GM21528 (cell line): ENCODE measurements around the gene DLG2.
"Not testable (repeated sequence)": the region's sequence is repeated elsewhere in the genome, so short reads cannot be mapped to it uniquely, and the experiment has no call there.

ENCODE experiments used
- ATAC-seq: cut with Tn5 transposase; IDR thresholded peaks from one replicate; pipeline ENCODE4 v1.9.1; 2021; ENCODE audit warnings: mild to moderate bottlenecking, moderate library complexity; ENCODE audit not compliant: unreplicated experiment, low FRiP score

DLG2 gene

GRCh38 chr11:83493917-83494316 lies 2133.2 kb downstream of the DLG2 start:
- no peak for ATAC-seq

- no peak for ATAC-seq
Measured at GRCh38 chr11:83493034-83493433, 2134.1 kb downstream of the DLG2 start.

GRCh38 chr11:83483808-83484207 lies 2143.3 kb downstream of the DLG2 start:
- ATAC-seq = no peak

GRCh38 chr11:83480811-83481210 lies 2146.3 kb downstream of the DLG2 start:
- no peak for ATAC-seq

GRCh38 chr11:83480251-83480650 lies 2146.9 kb downstream of the DLG2 start:
- ATAC-seq = no peak

GRCh38 chr11:83477772-83478171 lies 2149.4 kb downstream of the DLG2 start:
- ATAC-seq = no peak

GRCh38 chr11:83475760-83476159 lies 2151.4 kb downstream of the DLG2 start:
- ATAC-seq = no peak

DNA sequence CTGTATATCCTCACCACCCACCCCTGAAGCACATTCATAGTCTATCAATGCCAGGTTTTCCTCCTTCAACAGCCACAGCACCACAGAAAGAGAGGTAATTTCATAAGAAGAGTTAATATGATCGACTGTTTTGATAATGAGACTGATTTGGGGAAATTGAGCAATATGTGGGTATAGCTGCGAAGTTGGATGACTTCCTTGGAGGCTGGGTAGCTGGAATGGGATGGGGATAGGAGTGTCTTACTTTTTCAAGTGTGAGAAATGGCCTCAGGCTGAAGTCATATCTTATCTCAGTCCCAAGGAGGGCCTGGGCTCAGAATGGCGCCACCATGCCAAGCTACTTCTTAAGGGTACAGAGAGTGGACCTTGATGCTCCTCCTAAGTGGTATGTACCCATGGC lies 2153.4 kb downstream of the DLG2 start:
- ATAC-seq = no peak

DNA sequence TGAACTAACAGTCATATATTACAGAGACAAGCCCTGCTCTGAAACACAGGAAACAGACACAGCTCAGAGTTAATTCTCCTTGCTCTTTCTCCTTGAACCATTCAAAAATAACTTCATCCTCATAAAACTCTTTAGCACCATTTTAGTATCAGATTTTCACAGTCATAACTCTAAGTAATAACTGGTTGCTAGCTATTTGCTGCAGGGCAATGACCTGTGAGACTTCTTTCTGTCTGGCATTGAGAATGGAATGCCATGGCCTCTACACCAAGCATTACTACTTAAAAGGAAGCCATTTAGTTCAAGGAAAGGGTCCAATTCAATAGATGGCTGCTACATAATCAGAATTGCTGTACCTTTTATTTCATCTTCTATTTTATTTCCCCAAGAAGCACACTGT lies 2154.3 kb downstream of the DLG2 start:
- no peak for ATAC-seq

DNA sequence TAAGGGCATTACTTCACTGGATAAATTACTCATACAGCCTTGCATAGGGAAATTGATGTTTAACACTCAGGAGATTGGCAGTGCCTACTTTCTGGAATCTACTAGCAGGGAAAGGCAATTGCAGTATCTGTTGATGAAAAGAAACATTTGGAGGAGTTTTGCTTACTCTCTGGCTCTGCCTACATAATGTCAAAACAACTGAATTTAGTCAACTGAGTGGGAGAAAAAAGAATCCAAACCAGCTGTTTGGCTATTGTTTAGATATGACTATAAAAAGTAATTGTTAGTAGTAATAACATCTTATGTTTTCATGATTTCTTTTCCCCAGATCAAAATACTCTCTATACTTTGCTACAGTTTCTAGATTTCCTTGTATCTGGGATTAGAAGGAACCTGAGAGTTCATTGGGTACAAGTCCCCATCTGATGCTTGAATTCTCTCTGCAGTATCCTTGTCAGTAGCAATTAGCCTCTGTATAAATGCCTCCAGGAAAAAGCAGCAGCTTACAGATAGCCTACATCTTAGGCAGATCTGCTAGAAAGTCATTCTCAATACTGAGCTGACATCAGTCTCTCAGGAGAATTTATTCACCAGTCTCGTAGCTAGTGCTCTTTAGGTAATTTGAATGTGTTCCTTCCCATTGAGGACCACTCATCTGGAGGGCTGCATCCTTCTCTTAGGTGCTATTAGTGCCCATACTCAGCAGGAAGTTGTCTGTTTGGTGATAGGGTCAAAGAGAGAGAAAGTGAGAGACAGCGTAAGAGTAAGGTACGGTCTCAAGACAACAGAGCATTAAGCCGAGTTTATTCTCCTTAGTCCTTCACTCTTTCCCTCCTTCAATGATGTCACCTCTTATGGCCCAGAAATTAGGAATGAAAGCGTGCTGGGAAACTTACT lies 2155.1 kb downstream of the DLG2 start:
- ATAC-seq = no peak

- ATAC-seq = no peak
Measured at GRCh38 chr11:83467837-83468236, 2159.3 kb downstream of the DLG2 start.

DNA sequence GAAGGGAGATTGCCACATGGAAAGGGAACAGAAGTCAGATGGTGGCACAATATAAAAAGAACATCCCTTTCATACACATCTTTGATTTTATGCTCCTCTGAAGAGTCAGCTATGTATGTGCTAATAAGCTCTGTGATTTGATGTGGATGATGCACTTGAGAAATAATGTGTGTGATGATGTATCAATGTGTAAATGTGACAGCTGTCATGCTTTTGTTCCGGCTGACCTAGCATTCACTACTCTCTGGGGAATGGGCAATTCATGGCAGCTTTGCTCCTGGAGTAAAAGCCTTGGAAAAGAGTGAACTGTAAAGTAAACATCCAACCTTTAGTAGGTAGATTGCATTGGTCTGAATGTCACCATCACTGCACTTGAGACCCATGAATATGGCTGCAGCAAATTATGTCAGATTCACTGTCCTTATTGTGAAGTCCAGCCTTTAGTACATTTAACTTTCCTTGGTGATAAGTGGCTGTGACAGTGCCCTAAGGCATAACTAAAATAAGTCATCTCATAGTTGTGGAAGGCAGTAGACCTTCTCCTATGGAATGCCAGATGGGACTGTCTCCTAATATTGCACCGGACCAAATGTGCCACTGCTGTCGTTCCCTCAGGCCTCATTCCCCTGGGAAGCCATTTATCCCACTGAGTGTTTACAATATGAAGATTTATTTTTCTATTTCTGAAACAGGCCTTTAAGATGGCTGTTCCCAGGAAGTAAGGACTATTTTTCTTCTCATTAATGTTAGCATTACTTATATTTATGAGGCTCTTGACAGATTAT lies 2162.8 kb downstream of the DLG2 start:
- no peak for ATAC-seq

DNA sequence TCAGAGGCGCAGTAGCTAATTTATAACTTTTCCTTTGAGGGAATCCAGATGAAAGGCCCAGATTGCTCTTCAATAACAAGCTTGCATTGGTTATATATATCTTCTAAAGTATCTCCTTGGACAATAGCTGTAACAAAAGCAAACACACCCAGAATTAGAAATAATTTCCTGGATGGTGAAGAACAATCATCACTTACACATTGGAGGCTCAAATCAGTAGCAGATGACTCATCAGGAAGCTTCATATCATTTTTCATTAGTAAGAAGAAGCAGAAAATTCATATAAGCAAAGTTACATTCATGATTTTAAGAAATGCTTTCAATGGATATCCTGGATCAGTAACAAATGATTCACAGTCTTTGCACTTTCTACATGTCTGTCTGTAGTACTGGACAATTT lies 2167.3 kb downstream of the DLG2 start:
- ATAC-seq = no peak

GRCh38 chr11:83456566-83456965 lies 2170.6 kb downstream of the DLG2 start:
- no peak for ATAC-seq

DNA sequence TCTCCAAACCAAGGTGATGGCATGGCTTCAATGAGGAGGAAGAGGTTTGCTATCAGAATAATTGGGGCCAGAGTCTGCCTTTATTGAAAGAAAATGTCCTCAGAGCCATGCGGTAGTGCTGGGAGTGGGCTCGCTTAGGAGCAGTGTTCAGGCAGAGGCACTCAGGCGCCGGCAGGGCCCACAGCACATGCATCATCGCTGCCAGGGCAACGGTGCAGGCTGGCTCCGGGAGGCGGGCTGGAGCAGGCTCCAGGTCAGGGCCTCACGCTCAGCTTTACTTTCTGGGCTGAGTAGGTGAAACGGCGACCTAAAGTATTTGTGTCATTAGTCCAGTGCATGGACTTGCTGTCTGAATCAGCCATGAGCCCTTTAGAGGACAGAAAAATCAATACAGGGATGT lies 2171.1 kb downstream of the DLG2 start:
- no peak for ATAC-seq

GRCh38 chr11:83455356-83455755 lies 2171.8 kb downstream of the DLG2 start:
- ATAC-seq = no peak

GRCh38 chr11:83454674-83455073 lies 2172.5 kb downstream of the DLG2 start:
- no peak for ATAC-seq

GRCh38 chr11:83449338-83449913 lies 2177.7 kb downstream of the DLG2 start:
- no peak for ATAC-seq

GRCh38 chr11:83448686-83449085 lies 2178.5 kb downstream of the DLG2 start:
- ATAC-seq = no peak

DNA sequence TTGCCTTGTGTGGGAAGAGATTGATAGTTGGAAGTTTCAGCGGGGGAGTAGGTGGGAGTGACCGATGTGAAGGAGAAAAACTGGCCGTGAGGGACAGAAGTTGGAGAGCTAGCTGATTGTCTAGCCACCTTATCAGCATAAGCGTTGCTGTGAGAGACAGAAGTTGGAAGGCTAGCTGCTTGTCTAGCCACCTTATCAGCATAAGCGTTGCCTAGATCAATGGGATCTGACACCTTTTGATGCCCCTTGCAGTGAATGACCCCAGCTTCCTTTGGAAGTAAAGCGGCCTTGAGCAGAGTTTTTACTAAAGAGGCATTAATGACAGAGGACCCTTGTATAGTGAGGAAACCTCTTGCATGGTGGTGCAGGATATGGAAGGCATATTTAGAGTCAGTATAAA lies 2183.3 kb downstream of the DLG2 start:
- not testable (repeated sequence) for ATAC-seq

DNA sequence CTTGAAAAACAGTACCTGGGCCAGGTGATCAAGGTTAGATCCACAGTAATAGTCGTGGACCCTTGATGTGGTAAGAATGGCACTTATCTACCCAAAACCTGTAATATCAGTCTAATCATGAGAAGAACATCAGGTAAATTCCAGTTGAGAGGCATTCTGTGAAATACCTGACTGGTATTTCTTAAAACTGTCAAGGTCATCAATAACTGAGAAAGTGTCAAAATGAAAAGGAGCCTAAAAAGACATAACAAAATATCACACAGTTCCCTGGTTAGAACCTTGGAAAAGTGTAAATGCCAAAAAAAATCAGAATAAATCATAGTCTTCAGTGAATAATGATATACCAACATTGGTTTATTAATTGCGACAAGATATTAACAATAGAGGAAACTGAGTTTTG lies 2185.5 kb downstream of the DLG2 start:
- no peak for ATAC-seq
